ENCODE measurements around the gene CYTH4. TPM values are rescaled to one million over a fixed set of nuclear protein-coding genes. Genes with fewer than 3 reads are reported as not detected.
"Not testable (repeated sequence)": the region's sequence is repeated elsewhere in the genome, so short reads cannot be mapped to it uniquely, and the experiment has no call there.

Gene CYTH4
- total RNA-seq, 2 donors from 2014 or later, result 89.5 to 98.7 TPM

DNA sequence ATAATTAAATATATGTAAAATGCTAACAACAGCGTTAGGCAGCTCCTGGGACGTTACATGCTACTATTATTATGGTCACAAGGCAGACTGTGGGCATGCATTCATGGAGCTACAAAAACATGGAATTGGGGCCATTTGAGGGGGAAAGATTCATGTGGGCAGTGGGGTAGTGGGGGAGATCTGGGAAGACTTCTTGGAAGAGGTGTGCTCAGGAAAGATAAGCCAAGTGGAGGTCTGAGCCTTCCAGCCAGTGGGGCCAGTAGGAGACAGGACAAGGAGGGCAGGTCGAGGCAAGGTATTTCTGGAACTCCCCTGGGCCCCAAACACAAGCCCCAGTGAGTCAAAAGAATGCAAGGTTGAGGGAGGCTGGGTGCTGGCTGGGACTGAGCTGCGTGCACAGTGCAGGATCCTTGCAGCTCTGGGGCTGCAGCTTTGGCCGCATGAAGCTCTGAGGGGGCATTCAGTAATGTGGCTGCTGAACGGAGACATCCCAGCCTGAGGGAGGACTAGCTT, 35.4 kb downstream of the CYTH4 start:
- peaks cover 24% of the 10 kb centered on the region for H3K27me3 Mint-ChIP-seq
- H3K9me3 ChIP-seq (ENCODE audit: control insufficient read depth, low read length, poor library complexity, severe bottlenecking), result no peaks in the 10 kb centered on the region
- H3K27ac Mint-ChIP-seq, result no peak overlapping the region
- peaks cover 17% of the 10 kb centered on the region for H3K4me1 Mint-ChIP-seq
- no peaks in the 10 kb centered on the region for H3K36me3 Mint-ChIP-seq (ENCODE audit: low read depth)
- no peak overlapping the region for H3K4me3 Mint-ChIP-seq
- no peak for DNase-seq
- ATAC-seq, result no peak

DNA sequence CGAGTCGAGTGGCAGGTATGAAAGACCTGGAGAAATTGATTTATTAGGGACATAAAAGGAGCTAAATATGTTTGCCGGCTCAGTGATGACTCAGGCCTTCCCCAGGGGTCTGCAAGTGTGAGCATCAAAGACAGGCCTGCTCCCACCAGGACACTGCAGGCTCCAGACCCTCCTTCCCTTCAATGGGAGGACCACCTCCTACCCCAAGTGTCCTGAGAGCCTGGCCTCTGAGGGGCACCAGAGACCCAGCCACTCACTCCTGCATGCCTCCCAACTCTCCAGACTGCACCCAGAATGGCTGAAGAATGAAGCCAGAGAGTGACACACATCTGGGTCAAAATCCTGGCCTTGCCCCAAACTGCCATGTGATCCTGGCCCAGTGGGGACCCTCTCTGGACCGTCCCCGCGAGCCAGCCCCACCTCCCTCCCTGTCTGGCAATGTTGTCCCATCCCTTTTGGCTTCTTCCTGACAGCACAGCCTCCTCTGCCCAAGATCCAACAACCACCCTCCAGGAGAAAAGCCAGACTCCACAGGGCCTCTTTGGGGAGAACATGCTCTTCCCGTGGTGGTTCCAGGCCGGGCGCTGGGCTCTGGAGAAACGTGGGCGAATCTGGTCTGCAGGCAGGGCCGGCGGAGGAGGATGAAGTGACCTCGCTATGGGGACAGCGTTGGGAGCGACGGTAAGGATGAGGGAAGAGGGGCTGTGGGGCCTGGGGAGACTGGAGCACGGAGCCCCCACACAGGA, 36.2 kb downstream of the CYTH4 start:
- Mint-ChIP-seq H3K36me3 (ENCODE audit: low read depth) (no peaks in the 10 kb centered on the region), H3K4me1 (peaks cover 14% of the 10 kb centered on the region), H3K4me3 (no peak overlapping the region), H3K27ac (no peak overlapping the region), H3K27me3 (peaks cover 32% of the 10 kb centered on the region)
- no peak for ATAC-seq
- DNase-seq, result no peak
- no peaks in the 10 kb centered on the region for H3K9me3 ChIP-seq (ENCODE audit: control insufficient read depth, low read length, poor library complexity, severe bottlenecking)

DNA sequence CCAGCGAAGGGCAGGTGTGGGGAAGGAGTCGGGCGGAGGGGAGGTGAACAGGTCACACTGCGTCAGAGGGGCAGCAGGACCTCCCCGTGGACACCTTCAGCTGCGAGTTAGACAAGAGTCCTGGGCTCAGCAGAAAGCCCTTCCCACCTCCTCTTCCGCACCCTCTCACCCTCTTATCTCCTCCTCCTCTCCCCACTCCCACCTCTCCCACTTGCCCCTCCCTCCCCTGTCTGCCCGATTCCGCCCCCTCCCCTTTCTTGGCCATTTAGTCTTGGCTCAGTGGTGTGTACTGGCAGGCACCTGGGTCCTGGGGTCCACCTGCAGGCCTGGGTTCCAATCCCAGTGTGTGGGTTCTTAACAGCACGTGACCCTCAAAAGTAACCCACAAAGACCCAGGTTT, 37.2 kb downstream of the CYTH4 start:
- no peak for DNase-seq
- Mint-ChIP-seq H3K4me3 (no peak overlapping the region), H3K27ac (no peak overlapping the region), H3K36me3 (ENCODE audit: low read depth) (no peaks in the 10 kb centered on the region), H3K27me3 (peaks cover 41% of the 10 kb centered on the region), H3K4me1 (peaks cover 9% of the 10 kb centered on the region)
- no peaks in the 10 kb centered on the region for H3K9me3 ChIP-seq (ENCODE audit: control insufficient read depth, low read length, poor library complexity, severe bottlenecking)
- no peak for ATAC-seq

DNA sequence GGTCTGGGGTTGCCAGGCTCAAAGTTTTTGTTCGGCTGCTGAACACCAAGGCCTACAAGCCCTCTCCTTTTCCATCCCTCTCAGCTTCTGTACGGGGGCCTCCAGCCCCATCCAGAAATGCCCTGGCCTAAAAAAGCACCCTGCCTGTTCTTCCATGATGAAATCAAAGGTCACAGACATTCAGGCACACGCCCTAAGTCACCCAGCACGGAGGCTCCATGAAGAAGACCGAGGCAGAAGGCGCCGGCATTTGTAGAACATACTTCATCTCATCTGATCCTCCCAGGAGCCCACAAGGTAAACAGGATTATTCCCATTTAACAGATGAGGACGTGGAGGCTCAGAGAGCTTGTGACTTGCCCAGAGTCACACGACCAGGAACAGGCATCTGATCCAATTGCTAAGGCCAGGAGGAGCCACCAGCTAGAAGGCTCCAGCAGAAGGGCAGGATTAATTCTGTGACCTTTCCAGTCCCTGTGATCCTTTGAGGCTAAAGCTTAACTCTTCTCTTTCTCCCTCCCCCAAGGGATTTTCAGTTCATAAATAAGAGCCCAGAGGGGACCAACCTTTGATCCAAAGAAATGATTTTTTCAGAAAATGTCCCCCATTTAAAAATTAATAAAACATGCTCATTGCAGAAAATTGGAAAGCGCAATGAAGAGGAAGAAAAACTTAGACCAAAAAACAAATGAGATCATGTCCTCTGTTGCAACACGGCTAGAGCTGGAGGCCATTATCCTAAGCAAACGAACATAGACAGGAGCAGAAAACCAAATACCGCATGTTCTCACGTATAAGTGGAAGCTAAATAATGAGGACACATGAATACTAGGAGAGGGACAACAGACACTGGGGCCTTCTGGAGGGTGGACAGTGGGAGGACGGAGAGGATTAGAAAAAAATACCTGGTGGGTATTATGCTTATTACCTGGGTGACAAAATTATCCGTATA, 38.7 kb downstream of the CYTH4 start:
- ATAC-seq (no peak), DNase-seq (no peak)
- H3K36me3 Mint-ChIP-seq (ENCODE audit: low read depth), result no peaks in the 10 kb centered on the region
- H3K27ac Mint-ChIP-seq, result no peak overlapping the region
- no peaks in the 10 kb centered on the region for H3K9me3 ChIP-seq (ENCODE audit: control insufficient read depth, low read length, poor library complexity, severe bottlenecking)
- peaks cover 41% of the 10 kb centered on the region for H3K27me3 Mint-ChIP-seq
- peaks cover 4% of the 10 kb centered on the region for H3K4me1 Mint-ChIP-seq
- H3K4me3 Mint-ChIP-seq, result no peak overlapping the region

DNA sequence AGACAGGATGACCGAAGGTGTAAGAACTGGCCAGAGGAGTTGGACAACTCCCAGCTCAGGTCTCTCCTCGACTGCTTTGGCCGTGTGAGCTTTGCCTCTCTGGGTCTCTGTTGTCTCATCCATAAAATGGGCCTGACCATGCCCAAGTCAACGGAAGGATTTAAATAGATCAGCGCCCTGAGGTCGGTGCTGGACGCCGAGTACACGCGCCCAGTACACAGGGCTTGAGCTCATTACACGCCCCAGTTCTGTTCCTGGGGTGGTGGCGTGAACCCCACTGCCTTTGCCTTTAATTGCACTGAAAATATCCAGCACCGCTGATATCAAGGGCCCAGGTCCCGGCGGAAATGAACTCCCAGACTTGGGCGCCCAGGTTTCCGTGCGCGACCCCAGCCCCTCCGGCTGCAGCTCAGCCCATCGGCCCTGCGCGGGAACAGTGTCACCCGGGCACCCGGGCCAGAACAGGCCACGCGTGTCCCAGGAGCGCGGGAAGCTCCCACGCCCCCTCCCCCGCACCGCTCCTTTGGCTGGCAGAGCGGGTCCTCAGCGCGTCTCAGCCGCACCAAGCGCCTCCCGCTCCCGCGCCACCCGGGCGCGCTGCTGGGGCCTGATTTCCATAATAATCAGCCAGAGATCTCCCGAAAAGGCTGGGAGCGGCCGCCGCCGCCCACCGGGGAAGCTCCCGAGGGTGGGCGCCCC, 42.2 kb downstream of the CYTH4 start:
- no peak for DNase-seq
- Mint-ChIP-seq H3K27ac (no peak overlapping the region), H3K4me3 (no peak overlapping the region), H3K4me1 (peaks cover 2% of the 10 kb centered on the region), H3K36me3 (ENCODE audit: low read depth) (peaks cover 4% of the 10 kb centered on the region), H3K27me3 (peaks cover 57% of the 10 kb centered on the region)
- ATAC-seq, result no peak
- no peaks in the 10 kb centered on the region for H3K9me3 ChIP-seq (ENCODE audit: control insufficient read depth, low read length, poor library complexity, severe bottlenecking)

DNA sequence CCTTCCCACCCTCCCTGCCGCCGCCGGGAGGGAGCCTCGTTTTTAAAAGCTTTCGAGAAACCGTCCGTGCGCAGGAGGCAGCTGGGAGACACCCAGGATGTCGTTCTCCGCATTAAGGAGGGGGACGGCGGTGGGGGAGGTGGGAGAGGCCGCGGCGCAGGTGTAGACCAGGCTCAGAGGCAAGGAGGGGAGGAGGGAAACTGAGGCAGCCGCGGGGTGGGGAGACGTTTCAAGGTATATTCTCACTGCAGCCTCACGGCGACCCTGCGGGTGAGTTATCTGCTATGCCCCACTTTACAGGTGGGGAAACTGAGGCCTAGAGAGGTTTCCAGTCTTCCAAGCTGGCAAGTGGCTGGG, 42.7 kb downstream of the CYTH4 start:
- ATAC-seq, result no peak
- H3K27me3 Mint-ChIP-seq, result peaks cover 63% of the 10 kb centered on the region
- peaks cover 4% of the 10 kb centered on the region for H3K36me3 Mint-ChIP-seq (ENCODE audit: low read depth)

DNA sequence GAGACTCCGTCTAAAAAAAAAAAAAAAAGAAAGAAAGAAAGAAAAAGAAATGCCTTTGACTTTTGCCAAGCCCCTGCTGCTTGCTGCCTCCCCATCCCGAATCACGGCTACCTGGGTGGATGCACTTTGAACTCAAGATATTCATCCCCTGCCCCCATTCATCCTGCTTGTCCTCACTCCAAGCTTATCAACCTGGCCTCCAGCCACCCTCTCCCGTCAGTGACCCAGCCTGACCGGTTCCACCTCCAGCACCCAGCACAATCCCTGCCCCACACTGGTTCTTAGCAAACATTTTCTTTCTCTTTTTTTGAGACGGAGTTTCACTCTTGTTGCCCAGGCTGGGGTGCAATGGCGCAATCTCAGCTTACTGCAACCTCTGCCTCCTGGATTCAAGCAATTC, 44.4 kb downstream of the CYTH4 start:
- Mint-ChIP-seq H3K36me3 (ENCODE audit: low read depth) (peaks cover 4% of the 10 kb centered on the region), H3K4me1 (peaks cover 2% of the 10 kb centered on the region), H3K27me3 (peaks cover 66% of the 10 kb centered on the region), H3K4me3 (no peak overlapping the region), H3K27ac (no peak overlapping the region)
- DNase-seq, result no peak
- H3K9me3 ChIP-seq (ENCODE audit: control insufficient read depth, low read length, poor library complexity, severe bottlenecking), result no peaks in the 10 kb centered on the region
- no peak for ATAC-seq

More for the DNA sequence above, 42.7 kb downstream of the CYTH4 start:
- Mint-ChIP-seq H3K4me3 (no peak overlapping the region), H3K27ac (no peak overlapping the region), H3K4me1 (peaks cover 2% of the 10 kb centered on the region)
- no peak for DNase-seq
- no peaks in the 10 kb centered on the region for H3K9me3 ChIP-seq (ENCODE audit: control insufficient read depth, low read length, poor library complexity, severe bottlenecking)

DNA sequence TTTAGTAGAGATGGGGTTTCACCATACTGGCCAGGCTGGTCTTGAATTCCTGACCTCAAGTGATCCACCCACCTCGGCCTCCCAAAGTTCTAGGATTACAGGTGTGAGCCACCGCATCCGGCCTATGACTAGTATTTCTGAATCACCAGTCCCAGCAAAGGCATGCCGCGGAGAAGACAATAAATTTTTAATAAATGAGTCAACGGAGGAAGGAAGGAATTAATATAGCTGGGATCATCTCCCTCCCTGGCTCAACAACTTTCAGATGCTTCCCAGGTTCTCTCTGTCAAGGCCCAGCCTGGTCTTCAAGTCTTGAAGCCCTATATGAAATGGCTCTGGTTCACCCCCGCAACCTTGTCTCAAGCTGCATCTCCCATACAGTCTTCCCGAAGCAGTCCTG, 45.7 kb downstream of the CYTH4 start:
- ATAC-seq (no peak), DNase-seq (no peak)
- peaks cover 67% of the 10 kb centered on the region for H3K27me3 Mint-ChIP-seq

DNA sequence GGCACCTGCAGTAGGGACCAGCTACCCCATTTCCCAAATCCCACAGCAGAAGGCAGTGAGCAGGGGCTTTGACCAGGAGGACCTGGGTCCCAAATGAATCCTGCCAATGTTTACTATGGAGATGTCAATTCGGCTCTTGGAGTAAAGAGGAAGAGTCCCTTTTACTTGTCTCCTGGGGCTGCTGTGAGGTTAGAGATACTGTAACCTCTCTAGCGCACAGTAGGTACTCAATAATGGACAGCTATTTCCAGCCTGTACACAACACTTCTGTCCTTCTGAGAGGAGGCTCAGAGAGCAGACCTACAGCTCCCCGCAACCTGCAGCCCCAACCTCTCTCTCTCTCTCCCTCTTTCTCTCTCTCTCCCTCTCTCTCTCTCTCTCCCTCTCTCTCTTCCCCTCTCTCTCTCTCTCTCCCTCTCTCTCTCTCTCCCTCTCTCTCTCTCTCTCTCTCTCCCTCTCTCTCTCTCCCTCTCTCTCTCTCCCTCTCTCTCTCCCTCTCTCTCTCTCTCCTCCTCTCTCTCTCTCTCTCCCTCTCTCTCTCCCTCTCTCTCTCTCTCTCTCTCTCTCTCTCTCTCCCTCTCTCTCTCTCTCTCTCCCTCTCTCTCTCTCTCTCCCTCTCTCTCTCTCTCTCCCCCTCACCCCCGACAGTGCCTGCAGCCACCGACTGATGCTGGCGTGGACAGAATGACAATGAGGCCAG, 46.4 kb downstream of the CYTH4 start:
- peaks cover 64% of the 10 kb centered on the region for H3K27me3 Mint-ChIP-seq

More for the DNA sequence above, 45.7 kb downstream of the CYTH4 start:
- Mint-ChIP-seq H3K4me1 (peaks cover 6% of the 10 kb centered on the region), H3K36me3 (ENCODE audit: low read depth) (peaks cover 4% of the 10 kb centered on the region), H3K4me3 (no peak overlapping the region), H3K27ac (no peak overlapping the region)
- H3K9me3 ChIP-seq (ENCODE audit: control insufficient read depth, low read length, poor library complexity, severe bottlenecking), result no peaks in the 10 kb centered on the region

DNA sequence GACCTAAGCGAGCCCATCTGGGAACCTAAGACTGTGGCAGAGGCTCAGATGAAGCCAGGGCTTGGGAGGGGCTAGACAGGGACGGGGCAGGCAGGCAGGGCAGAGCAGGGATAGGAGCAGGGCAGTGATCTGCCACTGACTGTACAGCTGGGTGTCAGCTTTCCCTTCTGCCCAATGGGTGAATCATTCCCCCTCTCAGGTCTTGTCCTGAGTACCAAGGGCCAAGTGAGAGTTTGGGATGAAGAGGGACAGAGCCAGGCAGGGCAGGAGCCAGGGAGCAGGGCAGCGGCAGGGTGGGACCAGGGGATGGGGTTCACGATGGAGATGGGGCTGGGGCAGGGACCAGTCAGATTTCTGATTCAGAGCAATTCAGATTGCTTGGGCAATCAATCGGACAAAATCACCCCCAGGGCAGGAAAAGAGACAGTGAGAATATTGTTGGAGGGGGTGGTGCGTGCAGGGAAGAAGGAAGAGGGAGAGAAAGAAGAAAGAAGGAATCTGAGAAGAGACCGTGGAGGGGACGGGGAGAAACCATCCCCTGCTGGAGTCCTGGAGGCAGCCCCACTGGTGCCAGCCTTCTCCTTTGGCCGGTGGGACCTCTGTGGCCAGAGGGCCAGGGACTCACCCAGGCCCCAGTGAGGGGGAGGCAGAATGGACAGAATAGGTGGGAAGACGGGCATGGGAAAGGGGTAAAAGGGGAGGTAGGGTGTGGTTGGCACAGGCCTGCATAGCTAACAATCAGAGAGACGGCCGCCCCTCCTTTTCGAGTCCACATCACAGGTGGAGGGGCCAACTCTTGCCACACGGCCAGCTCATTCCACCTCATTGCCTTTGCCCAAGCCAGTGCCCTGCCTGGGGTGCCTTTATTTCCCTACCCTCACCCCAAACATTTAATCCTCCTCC, 47.2 kb downstream of the CYTH4 start:
- no peak overlapping the region for H3K27ac Mint-ChIP-seq
- H3K27me3 Mint-ChIP-seq, result peaks cover 63% of the 10 kb centered on the region
- H3K4me1 Mint-ChIP-seq, result peaks cover 6% of the 10 kb centered on the region
- H3K9me3 ChIP-seq (ENCODE audit: control insufficient read depth, low read length, poor library complexity, severe bottlenecking), result no peaks in the 10 kb centered on the region
- ATAC-seq (no peak), DNase-seq (no peak)
- peaks cover 4% of the 10 kb centered on the region for H3K36me3 Mint-ChIP-seq (ENCODE audit: low read depth)
- H3K4me3 Mint-ChIP-seq, result no peak overlapping the region

More for the DNA sequence above, 46.4 kb downstream of the CYTH4 start:
- not testable (repeated sequence) for ATAC-seq; H3K36me3 Mint-ChIP-seq (ENCODE audit: low read depth); DNase-seq; H3K4me3 Mint-ChIP-seq; H3K27ac Mint-ChIP-seq; H3K4me1 Mint-ChIP-seq; H3K9me3 ChIP-seq (ENCODE audit: control insufficient read depth, low read length, poor library complexity, severe bottlenecking)

DNA sequence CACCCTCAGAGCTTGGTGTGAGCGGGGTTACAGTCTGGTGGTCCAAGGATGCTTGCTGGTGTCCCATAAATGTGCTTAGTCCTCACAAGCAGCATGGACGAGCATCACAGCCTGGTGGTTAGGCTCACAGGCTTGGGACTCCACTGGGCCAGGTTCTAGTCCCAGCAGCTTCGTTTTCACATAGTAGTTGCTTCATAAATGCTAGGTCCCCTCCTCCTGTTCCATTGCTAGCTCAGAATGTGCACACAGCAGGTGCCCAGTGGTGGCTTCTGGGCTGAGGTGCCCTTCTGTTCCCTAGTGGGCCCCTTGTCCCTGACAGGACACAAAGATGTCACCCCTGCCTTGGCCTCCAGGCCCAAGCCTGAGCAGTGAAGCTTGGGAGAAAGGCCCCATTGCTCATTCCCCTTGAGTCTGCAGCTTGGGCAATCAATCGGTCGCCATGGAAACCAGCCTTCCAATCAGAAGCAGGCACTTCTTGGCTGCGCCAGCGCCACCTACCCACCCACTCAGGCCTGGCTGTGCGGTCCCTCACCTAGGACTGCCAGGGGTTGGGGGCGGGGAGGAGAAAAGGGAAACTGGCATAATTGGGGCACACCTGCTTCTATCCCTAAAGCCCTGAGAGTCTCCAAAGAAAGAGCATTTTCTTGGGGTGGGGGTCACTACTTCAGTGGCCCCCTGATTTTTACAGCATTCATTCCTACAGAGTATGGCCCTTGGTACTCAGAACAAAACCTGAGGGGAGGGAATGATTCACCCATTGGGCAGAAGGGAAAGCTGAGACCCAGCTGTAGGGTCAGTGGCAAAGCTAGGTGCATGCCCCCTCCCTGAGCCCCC, 48.1 kb downstream of the CYTH4 start:
- H3K4me1 Mint-ChIP-seq, result peaks cover 10% of the 10 kb centered on the region
- ATAC-seq, result peak; percentile 61

More for the DNA sequence above, 48.1 kb downstream of the CYTH4 start:
- peaks cover 4% of the 10 kb centered on the region for H3K36me3 Mint-ChIP-seq (ENCODE audit: low read depth)
- H3K4me3 Mint-ChIP-seq, result no peak overlapping the region
- peak in 1 of 3 donors; percentile 17 for DNase-seq
- no peaks in the 10 kb centered on the region for H3K9me3 ChIP-seq (ENCODE audit: control insufficient read depth, low read length, poor library complexity, severe bottlenecking)
- H3K27me3 Mint-ChIP-seq, result peaks cover 68% of the 10 kb centered on the region
- no peak overlapping the region for H3K27ac Mint-ChIP-seq

Data from T-helper 17 cell (primary cell).